ENCODE data around the gene MRPS6. TPM values are rescaled to one million over a fixed set of nuclear protein-coding genes. Genes with fewer than 3 reads are reported as not detected.

The MRPS6 gene
- total and polyA plus RNA-seq, 12 donors: 25.4 to 135 (median 83.6) TPM

GRCh38 chr21:34094949-34095348 lies 21.6 kb downstream of the MRPS6 start:
- WGBS, 4 donors: 91 to 95% (median 93%) methylated on average over 7 of the region's 7 CpGs
- H3K27ac ChIP-seq: no peak overlapping the region
- DNase-seq: no peak
- no peak overlapping the region for H3K4me3 ChIP-seq
- H3K36me3 ChIP-seq (replicated peaks in 1 of 2): peaks cover 0 to 14% of the 10 kb centered on the region in 2 donors
- TF ChIP-seq POLR2A (IDR thresholded peaks at IDR 0.05): no peak
- TF ChIP-seq CTCF (IDR thresholded peaks at IDR 0.05): no peak
- H3K4me1 ChIP-seq (replicated peaks in 1 of 2): peaks cover 10 to 42% of the 10 kb centered on the region in 2 donors
- intact Hi-C loops (cut with DNase I): no loop called here
- no peaks in the 10 kb centered on the region for H3K27me3 ChIP-seq
- H3K9me3 ChIP-seq (replicated peaks in 1 of 3): no peaks in the 10 kb centered on the region

GRCh38 chr21:34097442-34097841 lies 24.1 kb downstream of the MRPS6 start:
- Histone ChIP-seq H3K4me1 (replicated peaks in 1 of 2) (peaks cover 9 to 45% of the 10 kb centered on the region in 2 donors), H3K9me3 (replicated peaks in 1 of 3) (no peaks in the 10 kb centered on the region), H3K27me3 (no peaks in the 10 kb centered on the region), H3K27ac (no peak overlapping the region), H3K4me3 (no peak overlapping the region), H3K36me3 (replicated peaks in 1 of 2) (peaks cover 0 to 14% of the 10 kb centered on the region in 2 donors)
- no peak for TF ChIP-seq POLR2A (IDR thresholded peaks at IDR 0.05)
- no peak for TF ChIP-seq CTCF (IDR thresholded peaks at IDR 0.05)
- intact Hi-C loops (cut with DNase I): no loop called here
- no peak for DNase-seq
- 80 to 88% (median 84%) methylated on average over 2 of the region's 2 CpGs for WGBS, 4 donors

GRCh38 chr21:34100337-34100736 lies 27.0 kb downstream of the MRPS6 start:
- intact Hi-C loops (cut with DNase I): no loop called here
- no peak overlapping the region for H3K27ac ChIP-seq
- no peaks in the 10 kb centered on the region for H3K9me3 ChIP-seq (replicated peaks in 1 of 3)
- TF ChIP-seq POLR2A (IDR thresholded peaks at IDR 0.05) (no peak), CTCF (IDR thresholded peaks at IDR 0.05) (no peak)
- no peak for DNase-seq
- H3K36me3 ChIP-seq (replicated peaks in 1 of 2): peaks cover 0 to 8% of the 10 kb centered on the region in 2 donors
- no peaks in the 10 kb centered on the region for H3K27me3 ChIP-seq
- H3K4me1 ChIP-seq (replicated peaks in 1 of 2): peaks cover 8 to 33% of the 10 kb centered on the region in 2 donors
- WGBS, 4 donors: 91 to 94% (median 93%) methylated on average over 2 of the region's 2 CpGs
- no peak overlapping the region for H3K4me3 ChIP-seq

- no peaks in the 10 kb centered on the region for H3K9me3 ChIP-seq (replicated peaks in 1 of 3)
- intact Hi-C loops (cut with DNase I): no loop called here
- H3K36me3 ChIP-seq (replicated peaks in 1 of 2): peaks cover 0 to 3% of the 10 kb centered on the region in 2 donors
- DNase-seq: peak in 3 of 7 donors; percentile 17 to 27 (median 25)
- H3K4me3 ChIP-seq: no peak overlapping the region
- peaks cover 8 to 33% of the 10 kb centered on the region in 2 donors for H3K4me1 ChIP-seq (replicated peaks in 1 of 2)
- TF ChIP-seq CTCF (IDR thresholded peaks at IDR 0.05) (no peak), POLR2A (IDR thresholded peaks at IDR 0.05) (no peak)
- H3K27ac ChIP-seq: no peak overlapping the region
- no peaks in the 10 kb centered on the region for H3K27me3 ChIP-seq
- WGBS, 4 donors: 59 to 74% (median 63%) methylated on average over 4 of the region's 4 CpGs
These were observed 27.4 kb downstream of the MRPS6 start for GRCh38 chr21:34100790-34101189.
